IMR-90 (cell line): ENCODE results near the gene DPEP1. TPM values are rescaled to one million over a fixed set of nuclear protein-coding genes. Genes with fewer than 3 reads are reported as not detected.

Experiments
- ATAC-seq: fragments of 200-7000 bp; cut with Tn5 transposase; 2 replicates; pipeline ENCODE4 v1.9.1; 2020; ENCODE audit warnings: low read depth, mild to moderate bottlenecking, moderate library complexity
- BruUV-seq: library from RNA; stranded (reverse); fragments of 400-500 nt; replicated peaks from 2 replicates; lab custom pipeline; 2021; lab: Mats Ljungman, UMichigan
- CTCF ChIA-PET: fragments of 300-600 bp; formaldehyde crosslinking; extraction: SDS; loops from one replicate; lab custom pipeline; 2021; ENCODE audit warnings: antibody characterized with exemption; lab: Yijun Ruan, JAX
- POLR2A ChIA-PET: fragments of 300-600 bp; sonication (Branson Sonifier 250); formaldehyde crosslinking; loops from one replicate; lab custom pipeline; 2022; ENCODE audit warnings: antibody characterized with exemption; ENCODE audit not compliant: unreplicated experiment; lab: Charles Lee
- DNase-seq: peaks from one replicate; pipeline ENCODE4 v3.0.0; 2013
- H2AFZ ChIP-seq: replicated peaks from 2 replicates; pipeline ENCODE3; 2013; ENCODE audit warnings: low read length, mild to moderate bottlenecking; ENCODE audit not compliant: poor library complexity
- H2AK5ac ChIP-seq: 2 replicates; pipeline ENCODE4 v1.6.1; 2013; ENCODE audit warnings: low read depth, low read length, inconsistent platforms
- H2AK9ac ChIP-seq: replicated peaks from 2 replicates; pipeline ENCODE3; 2013; ENCODE audit warnings: mild to moderate bottlenecking, low read depth, low read length, moderate library complexity; ENCODE audit not compliant: poor library complexity
- H2BK120ac ChIP-seq: 2 replicates; pipeline ENCODE4 v1.6.1; 2013; ENCODE audit warnings: low read depth, low read length, inconsistent platforms
- H2BK15ac ChIP-seq: 3 replicates; pipeline ENCODE4 v1.6.1; 2013; ENCODE audit warnings: low read depth, low read length, inconsistent platforms
- H2BK20ac ChIP-seq: 2 replicates; pipeline ENCODE4 v1.6.1; 2013; ENCODE audit warnings: low read depth, mild to moderate bottlenecking, inconsistent platforms, low read length, moderate library complexity
- H2BK5ac ChIP-seq: 2 replicates; pipeline ENCODE4 v1.6.1; 2013; ENCODE audit warnings: mild to moderate bottlenecking, low read depth, low read length, inconsistent platforms; ENCODE audit not compliant: poor library complexity, severe bottlenecking
- H3K14ac ChIP-seq: replicated peaks from 2 replicates; pipeline ENCODE4 v1.6.1; 2013; ENCODE audit warnings: low read depth, low read length, inconsistent platforms
- H3K18ac ChIP-seq: 2 replicates; pipeline ENCODE4 v1.6.1; 2013; ENCODE audit warnings: low read depth, low read length, control low read depth
- H3K23ac ChIP-seq: 2 replicates; pipeline ENCODE4 v1.6.1; 2013; ENCODE audit warnings: low read depth, low read length, inconsistent platforms
- H3K27ac ChIP-seq: 2 replicates; pipeline ENCODE4 v1.5.1; 2013; ENCODE audit warnings: mild to moderate bottlenecking, control low read depth, low read length; ENCODE audit not compliant: insufficient read depth
- H3K27me3 ChIP-seq: 2 replicates; pipeline ENCODE4 v1.6.1; 2013; ENCODE audit warnings: low read length; ENCODE audit not compliant: control insufficient read depth, insufficient read depth
- H3K36me3 ChIP-seq: 2 replicates; pipeline ENCODE4 v1.6.1; 2013; ENCODE audit warnings: low read length, mixed read lengths; ENCODE audit not compliant: control insufficient read depth, insufficient read depth
- H3K4ac ChIP-seq: 2 replicates; pipeline ENCODE4 v1.6.1; 2013; ENCODE audit warnings: low read depth, low read length, inconsistent platforms
- H3K4me1 ChIP-seq: 2 replicates; pipeline ENCODE4 v1.6.1; 2013; ENCODE audit warnings: low read length, mixed read lengths; ENCODE audit not compliant: control insufficient read depth, insufficient read depth
- H3K4me2 ChIP-seq: 2 replicates; pipeline ENCODE4 v1.6.1; 2013; ENCODE audit warnings: low read depth, mild to moderate bottlenecking, control low read depth, low read length, moderate library complexity
- H3K4me3 ChIP-seq: 2 replicates; pipeline ENCODE4 v1.5.1; 2013; ENCODE audit warnings: low read depth, mild to moderate bottlenecking, control low read depth, low read length, moderate library complexity; ENCODE audit not compliant: insufficient read depth
- H3K56ac ChIP-seq: 2 replicates; pipeline ENCODE4 v1.6.1; 2013; ENCODE audit warnings: low read length, inconsistent platforms; ENCODE audit not compliant: insufficient read depth; ENCODE audit errors: extremely low read depth
- H3K79me1 ChIP-seq, 2 experiments: 2 replicates each; pipeline ENCODE4 v1.6.1; 2013; ENCODE audit warnings: low read length in 2 of 2, inconsistent platforms in 1 of 2, low read depth in 1 of 2
- H3K9ac ChIP-seq: 2 replicates; pipeline ENCODE4 v1.6.1; 2013; ENCODE audit warnings: low read depth, low read length, control low read depth
- H3K9me1 ChIP-seq: 2 replicates; pipeline ENCODE4 v1.6.1; 2013; ENCODE audit warnings: low read length, inconsistent platforms; ENCODE audit not compliant: insufficient read depth
- H3K9me3 ChIP-seq: 2 replicates; pipeline ENCODE4 v1.6.1; 2013; ENCODE audit warnings: low read length; ENCODE audit not compliant: control insufficient read depth, insufficient read depth
- H4K20me1 ChIP-seq: 2 replicates; pipeline ENCODE4 v1.6.1; 2013; ENCODE audit warnings: low read length, inconsistent platforms; ENCODE audit not compliant: insufficient read depth
- H4K5ac ChIP-seq: 2 replicates; pipeline ENCODE4 v1.6.1; 2013; ENCODE audit warnings: mild to moderate bottlenecking, low read depth, low read length, control low read depth
- H4K8ac ChIP-seq, 2 experiments: 2 replicates each; pipeline ENCODE4 v1.6.1; 2013; ENCODE audit warnings: low read depth in 2 of 2, low read length in 2 of 2, control low read depth in 1 of 2, inconsistent platforms in 1 of 2
- H4K91ac ChIP-seq: 2 replicates; pipeline ENCODE4 v1.6.1; 2013; ENCODE audit warnings: low read depth, low read length, inconsistent platforms; ENCODE audit not compliant: insufficient read depth
- BHLHE40 ChIP-seq: fragments of 150-350 bp; IDR thresholded peaks from 2 replicates; pipeline ENCODE4 v1.6.1; 2016; ENCODE audit warnings: mild to moderate bottlenecking, low read depth, low read length
- CEBPB ChIP-seq: IDR thresholded peaks from 2 replicates; pipeline ENCODE4 v1.6.1; 2012; ENCODE audit warnings: low read depth, low read length, improper control_type of control experiment
- CHD1 ChIP-seq: IDR thresholded peaks from 2 replicates; pipeline ENCODE4 v1.6.1; 2012; ENCODE audit warnings: low read depth, low read length, improper control_type of control experiment
- CTCF ChIP-seq: conservative IDR thresholded peaks from 2 replicates; pipeline ENCODE4 v1.5.1; 2012; ENCODE audit warnings: mild to moderate bottlenecking, low read depth, low read length, improper control_type of control experiment
- ELK1 ChIP-seq: fragments of 150-350 bp; IDR thresholded peaks from 2 replicates; pipeline ENCODE4 v1.6.1; 2016; ENCODE audit warnings: low read depth, mild to moderate bottlenecking, low read length, moderate library complexity, borderline replicate concordance
- FOS ChIP-seq: fragments of 150-350 bp; IDR thresholded peaks from 2 replicates; pipeline ENCODE4 v1.6.1; 2016; ENCODE audit warnings: low read depth, low read length
- MAFK ChIP-seq: IDR thresholded peaks from 2 replicates; pipeline ENCODE4 v1.6.1; 2012; ENCODE audit warnings: low read depth, low read length, improper control_type of control experiment
- MAZ ChIP-seq: IDR thresholded peaks from 2 replicates; pipeline ENCODE4 v1.6.1; 2012; ENCODE audit warnings: low read depth, mild to moderate bottlenecking, low read length, improper control_type of control experiment, moderate library complexity, borderline replicate concordance
- NFE2L2 ChIP-seq: fragments of 150-350 bp; IDR thresholded peaks from 2 replicates; pipeline ENCODE4 v1.6.1; 2016; ENCODE audit warnings: low read depth, mild to moderate bottlenecking, low read length
- RAD21 ChIP-seq: IDR thresholded peaks from 2 replicates; pipeline ENCODE4 v1.6.1; 2012; ENCODE audit warnings: low read length, improper control_type of control experiment
- RCOR1 ChIP-seq: IDR thresholded peaks from 2 replicates; pipeline ENCODE4 v1.6.1; 2012; ENCODE audit warnings: mild to moderate bottlenecking, low read length, improper control_type of control experiment; ENCODE audit not compliant: insufficient replicate concordance
- SMC3 ChIP-seq: fragments of 150-350 bp; IDR thresholded peaks from 2 replicates; pipeline ENCODE4 v1.6.1; 2016; ENCODE audit warnings: low read depth, mild to moderate bottlenecking, antibody characterized with exemption, low read length, moderate library complexity
- USF2 ChIP-seq: fragments of 150-350 bp; IDR thresholded peaks from 2 replicates; pipeline ENCODE4 v1.6.1; 2017; ENCODE audit warnings: mild to moderate bottlenecking, antibody characterized with exemption, low read length, low read depth
- WGBS, 2 experiments: methylation state at CpG; one replicate each; pipeline versions ENCODE4 v1.1.5 to v1.1.7; 2013; ENCODE audit warnings: missing lambda C conversion rate in 2 of 2; ENCODE audit not compliant: insufficient read length in 1 of 2; ENCODE audit errors: extremely low coverage in 2 of 2; 5-methylcytosine and 5-hydroxymethylcytosine counted together
- dilution Hi-C: fragments of 300-500 bp; cut with HindIII; formaldehyde crosslinking; loops from one replicate; pipeline ENCODE4 v1.14.3; 2018; ENCODE audit warnings: low sequenced_read_pairs; ENCODE audit not compliant: unreplicated experiment
- in situ Hi-C: fragments of 300-500 bp; cut with MboI; formaldehyde crosslinking; loops from 3 replicates; pipeline ENCODE4 v1.14.3; 2019; ENCODE audit warnings: low sequenced_read_pairs, inconsistent platforms, mixed read lengths
- intact Hi-C: fragments of 100-400 bp; cut with micrococcal nuclease; formaldehyde crosslinking; loops from 2 replicates; pipeline ENCODE4 v1.10.0; 2022
- polyA plus RNA-seq, 3 experiments: library from polyadenylated mRNA; depleted of rRNA; stranded (reverse); fragments of >200 nt; gene quantifications; 2 replicates each; pipeline ENCODE4 v1.2.3, GENCODE V29; 2012; ENCODE audit warnings: low replicate concordance in 1 of 3
- total RNA-seq: library from RNA; depleted of rRNA; stranded (reverse); fragments of >200 nt; gene quantifications from 2 replicates; pipeline ENCODE4 v1.2.3, GENCODE V29; 2012

DPEP1 gene
- total and polyA plus RNA-seq, 2 of the 4 experiments (the other 2 are of a cell fraction) = not detected

DNA sequence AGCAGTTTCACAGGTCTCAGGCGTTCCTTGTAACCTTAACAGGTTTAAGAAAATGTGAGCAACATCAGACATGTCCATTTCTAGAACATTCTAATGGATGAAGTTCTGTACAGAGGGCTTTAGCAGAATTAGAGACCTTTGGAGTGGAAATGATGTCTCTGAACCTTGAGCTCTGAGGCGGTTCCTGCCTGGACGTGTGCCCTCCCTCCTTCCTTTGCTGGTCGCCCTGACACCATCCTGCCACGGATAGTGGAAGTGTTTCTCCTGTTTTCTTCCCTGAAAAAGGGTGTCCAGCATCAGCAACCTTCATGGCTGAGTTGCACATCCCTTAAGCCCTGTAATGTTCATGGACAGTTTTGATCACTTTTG lies 55.3 kb downstream of the DPEP1 start:
- Histone ChIP-seq H2AFZ (no peak overlapping the region), H4K20me1 (no peaks in the 10 kb centered on the region), H3K18ac (no peak overlapping the region), H2AK5ac (no peak overlapping the region), H3K27me3 (no peaks in the 10 kb centered on the region), H3K9ac (no peak overlapping the region), H3K36me3 (peaks cover 2% of the 10 kb centered on the region; the same call in 1 of the 2 replicates), H3K4me1 (peaks cover 6% of the 10 kb centered on the region), H2BK120ac (no peak overlapping the region), H3K23ac (no peak overlapping the region), H3K14ac (no peak overlapping the region), H2BK5ac (no peak overlapping the region), H2BK20ac (no peak overlapping the region), H2BK15ac (no peak overlapping the region), H3K27ac (no peak overlapping the region), H3K4me2 (no peak overlapping the region), H2AK9ac (no peak overlapping the region), H3K4ac (no peak overlapping the region), H3K79me1 (peaks cover 0 to 4% of the 10 kb centered on the region in 2 experiments; a peak in 1 of 4 replicates), H3K9me3 (no peaks in the 10 kb centered on the region), H3K9me1 (peaks cover 7% of the 10 kb centered on the region; the same call in 1 of the 2 replicates), H3K56ac (no peak overlapping the region), H4K8ac (no peak overlapping the region), H4K5ac (no peak overlapping the region), H4K91ac (no peak overlapping the region), H3K4me3 (no peak overlapping the region)
- no CpG with 5 or more reads among the region's 5 CpGs for WGBS, 2 experiments
- in situ Hi-C loops = no loop called here
- dilution Hi-C loops = no loop called here
- intact Hi-C loops = no loop called here
- POLR2A ChIA-PET = no interaction called here
- TF ChIP-seq NFE2L2 = no peak
- no peak for TF ChIP-seq SMC3
- TF ChIP-seq BHLHE40 = no peak
- TF ChIP-seq RCOR1 = no peak
- TF ChIP-seq MAFK = no peak
- TF ChIP-seq CHD1 = no peak
- no peak for TF ChIP-seq FOS
- no peak for TF ChIP-seq RAD21
- TF ChIP-seq USF2 = no peak
- TF ChIP-seq ELK1 = no peak
- TF ChIP-seq CTCF = no peak
- no peak for TF ChIP-seq CEBPB
- TF ChIP-seq MAZ = no peak
- BruUV-seq = no TSS peak
- DNase-seq (no peak), ATAC-seq (no peak)
- CTCF ChIA-PET = no interaction called here
